Measurements from ENCODE around the gene LCN15. TPM values are rescaled to one million over a fixed set of nuclear protein-coding genes. Genes with fewer than 3 reads are reported as not detected.
"Not testable (repeated sequence)": the region's sequence is repeated elsewhere in the genome, so short reads cannot be mapped to it uniquely, and the experiment has no call there.

The LCN15 gene
- polyA plus RNA-seq, 1 donor: 14.0 TPM

- peaks cover 27% of the 10 kb centered on the region for H3K4me1 ChIP-seq (ENCODE audit: control insufficient read depth, insufficient read depth, low read length)
- H3K9me3 ChIP-seq (ENCODE audit: control insufficient read depth, low read depth, low read length): peaks cover 13% of the 10 kb centered on the region
- no peak overlapping the region for H3K27ac ChIP-seq (ENCODE audit: low read length)
- no peaks in the 10 kb centered on the region for H3K27me3 ChIP-seq (ENCODE audit: control insufficient read depth, insufficient read depth, low read length)
- no CpG with 5 or more reads among the region's 12 CpGs for WGBS (ENCODE audit: insufficient coverage, low lambda C conversion rate)
- no peaks in the 10 kb centered on the region for H3K36me3 ChIP-seq (ENCODE audit: control insufficient read depth, insufficient read depth, low read length)
- H3K4me3 ChIP-seq (ENCODE audit: low read length): no peak overlapping the region
- DNase-seq: no peak
Measured at GRCh38 chr9:136774416-136775045, 10.2 kb upstream of the LCN15 start.

GRCh38 chr9:136773386-136774044 is 9.2 kb upstream of the LCN15 start:
- no peak overlapping the region for H3K4me3 ChIP-seq (ENCODE audit: low read length)
- peaks cover 27% of the 10 kb centered on the region for H3K4me1 ChIP-seq (ENCODE audit: control insufficient read depth, insufficient read depth, low read length)
- no peaks in the 10 kb centered on the region for H3K27me3 ChIP-seq (ENCODE audit: control insufficient read depth, insufficient read depth, low read length)
- DNase-seq: no peak
- WGBS (ENCODE audit: insufficient coverage, low lambda C conversion rate): no CpG with 5 or more reads among the region's 7 CpGs
- no peak overlapping the region for H3K27ac ChIP-seq (ENCODE audit: low read length)
- H3K36me3 ChIP-seq (ENCODE audit: control insufficient read depth, insufficient read depth, low read length): no peaks in the 10 kb centered on the region
- H3K9me3 ChIP-seq (ENCODE audit: control insufficient read depth, low read depth, low read length): peaks cover 13% of the 10 kb centered on the region

- no peak for DNase-seq
- peaks cover 13% of the 10 kb centered on the region for H3K9me3 ChIP-seq (ENCODE audit: control insufficient read depth, low read depth, low read length)
- peaks cover 2% of the 10 kb centered on the region for H3K27me3 ChIP-seq (ENCODE audit: control insufficient read depth, insufficient read depth, low read length)
- H3K36me3 ChIP-seq (ENCODE audit: control insufficient read depth, insufficient read depth, low read length): no peaks in the 10 kb centered on the region
- H3K27ac ChIP-seq (ENCODE audit: low read length): no peak overlapping the region
- peaks cover 11% of the 10 kb centered on the region for H3K4me1 ChIP-seq (ENCODE audit: control insufficient read depth, insufficient read depth, low read length)
- WGBS (ENCODE audit: insufficient coverage, low lambda C conversion rate): 100% methylated on average over 2 of the region's 3 CpGs
- H3K4me3 ChIP-seq (ENCODE audit: low read length): no peak overlapping the region
Measured at GRCh38 chr9:136771907-136772415, 7.6 kb upstream of the LCN15 start.

- Histone ChIP-seq H3K4me1 (ENCODE audit: control insufficient read depth, insufficient read depth, low read length) (peaks cover 5% of the 10 kb centered on the region), H3K27me3 (ENCODE audit: control insufficient read depth, insufficient read depth, low read length) (peaks cover 2% of the 10 kb centered on the region), H3K4me3 (ENCODE audit: low read length) (no peak overlapping the region), H3K9me3 (ENCODE audit: control insufficient read depth, low read depth, low read length) (peaks cover 13% of the 10 kb centered on the region), H3K36me3 (ENCODE audit: control insufficient read depth, insufficient read depth, low read length) (no peaks in the 10 kb centered on the region), H3K27ac (ENCODE audit: low read length) (no peak overlapping the region)
- WGBS (ENCODE audit: insufficient coverage, low lambda C conversion rate): no CpG with 5 or more reads among the region's 16 CpGs
- DNase-seq: no peak
Measured at GRCh38 chr9:136769710-136770191, 5.4 kb upstream of the LCN15 start.

GRCh38 chr9:136766410-136767120 is 2.2 kb upstream of the LCN15 start:
- not testable (repeated sequence) for H3K9me3 ChIP-seq (ENCODE audit: control insufficient read depth, low read depth, low read length); H3K4me3 ChIP-seq (ENCODE audit: low read length); H3K27ac ChIP-seq (ENCODE audit: low read length); H3K27me3 ChIP-seq (ENCODE audit: control insufficient read depth, insufficient read depth, low read length); H3K36me3 ChIP-seq (ENCODE audit: control insufficient read depth, insufficient read depth, low read length); DNase-seq
- peaks cover 13% of the 10 kb centered on the region for H3K4me1 ChIP-seq (ENCODE audit: control insufficient read depth, insufficient read depth, low read length)
- no CpG with 5 or more reads among the region's 18 CpGs for WGBS (ENCODE audit: insufficient coverage, low lambda C conversion rate)

- H3K4me3 ChIP-seq (ENCODE audit: low read length); H3K36me3 ChIP-seq (ENCODE audit: control insufficient read depth, insufficient read depth, low read length); DNase-seq; H3K27me3 ChIP-seq (ENCODE audit: control insufficient read depth, insufficient read depth, low read length); H3K27ac ChIP-seq (ENCODE audit: low read length); H3K9me3 ChIP-seq (ENCODE audit: control insufficient read depth, low read depth, low read length): not testable (repeated sequence)
- peaks cover 13% of the 10 kb centered on the region for H3K4me1 ChIP-seq (ENCODE audit: control insufficient read depth, insufficient read depth, low read length)
- WGBS (ENCODE audit: insufficient coverage, low lambda C conversion rate): 80% methylated on average over 1 of the region's 14 CpGs
Measured at GRCh38 chr9:136765745-136766409, 1.6 kb upstream of the LCN15 start.

- H3K4me3 ChIP-seq (ENCODE audit: low read length): no peak overlapping the region
- no peaks in the 10 kb centered on the region for H3K36me3 ChIP-seq (ENCODE audit: control insufficient read depth, insufficient read depth, low read length)
- peaks cover 2% of the 10 kb centered on the region for H3K9me3 ChIP-seq (ENCODE audit: control insufficient read depth, low read depth, low read length)
- WGBS (ENCODE audit: insufficient coverage, low lambda C conversion rate): no CpG with 5 or more reads among the region's 14 CpGs
- peaks cover 2% of the 10 kb centered on the region for H3K27me3 ChIP-seq (ENCODE audit: control insufficient read depth, insufficient read depth, low read length)
- DNase-seq: peak in 1 of 2 donors; percentile 33
- no peak overlapping the region for H3K27ac ChIP-seq (ENCODE audit: low read length)
- peaks cover 13% of the 10 kb centered on the region for H3K4me1 ChIP-seq (ENCODE audit: control insufficient read depth, insufficient read depth, low read length)
Measured at GRCh38 chr9:136765041-136765440, 723 bp upstream of the LCN15 start.

GRCh38 chr9:136763649-136764035 is 676 bp downstream of the LCN15 start:
- WGBS (ENCODE audit: insufficient coverage, low lambda C conversion rate): no CpG with 5 or more reads among the region's 14 CpGs
- Histone ChIP-seq H3K4me1 (ENCODE audit: control insufficient read depth, insufficient read depth, low read length) (peaks cover 9% of the 10 kb centered on the region), H3K27ac (ENCODE audit: low read length) (no peak overlapping the region), H3K9me3 (ENCODE audit: control insufficient read depth, low read depth, low read length) (peaks cover 2% of the 10 kb centered on the region), H3K27me3 (ENCODE audit: control insufficient read depth, insufficient read depth, low read length) (peaks cover 2% of the 10 kb centered on the region), H3K36me3 (ENCODE audit: control insufficient read depth, insufficient read depth, low read length) (no peaks in the 10 kb centered on the region), H3K4me3 (ENCODE audit: low read length) (no peak overlapping the region)
- DNase-seq: no peak

GRCh38 chr9:136762915-136763648 is 1.2 kb downstream of the LCN15 start:
- peak in 1 of 2 donors; percentile 37 for DNase-seq
- peaks cover 1% of the 10 kb centered on the region for H3K27me3 ChIP-seq (ENCODE audit: control insufficient read depth, insufficient read depth, low read length)
- H3K27ac ChIP-seq (ENCODE audit: low read length): no peak overlapping the region
- no peak overlapping the region for H3K4me3 ChIP-seq (ENCODE audit: low read length)
- no CpG with 5 or more reads among the region's 37 CpGs for WGBS (ENCODE audit: insufficient coverage, low lambda C conversion rate)
- peaks cover 2% of the 10 kb centered on the region for H3K9me3 ChIP-seq (ENCODE audit: control insufficient read depth, low read depth, low read length)
- peaks cover 9% of the 10 kb centered on the region for H3K4me1 ChIP-seq (ENCODE audit: control insufficient read depth, insufficient read depth, low read length)
- no peaks in the 10 kb centered on the region for H3K36me3 ChIP-seq (ENCODE audit: control insufficient read depth, insufficient read depth, low read length)

All from large intestine (tissue), 3 donors.